SJCRH30 (cell line): ENCODE measurements around the gene SPATA13. TPM values are rescaled to one million over a fixed set of nuclear protein-coding genes. Genes with fewer than 3 reads are reported as not detected.
"Not testable (repeated sequence)": the region's sequence is repeated elsewhere in the genome, so short reads cannot be mapped to it uniquely, and the experiment has no call there.

ENCODE experiments used
- DNase-seq, 2 experiments: peaks; one replicate each; pipeline ENCODE4 v3.0.0-alpha.2; 2015 to 2020
- H3K27ac ChIP-seq: fragments of 250-450 bp; sonication (Bioruptor Pico); 2 replicates; pipeline ENCODE4 v1.5.1; 2020; ENCODE audit warnings: mild to moderate bottlenecking, moderate library complexity
- H3K27me3 ChIP-seq: fragments of 250-450 bp; sonication (Bioruptor Pico); 2 replicates; pipeline ENCODE4 v1.5.1; 2020; ENCODE audit warnings: mild to moderate bottlenecking, moderate library complexity
- H3K36me3 ChIP-seq: fragments of 250-450 bp; sonication (Bioruptor Pico); 2 replicates; pipeline ENCODE4 v1.5.1; 2020; ENCODE audit warnings: mild to moderate bottlenecking, moderate library complexity
- H3K4me1 ChIP-seq: fragments of 250-450 bp; sonication (Bioruptor Pico); 2 replicates; pipeline ENCODE4 v1.5.1; 2020; ENCODE audit warnings: mild to moderate bottlenecking, moderate library complexity
- H3K4me3 ChIP-seq: fragments of 250-450 bp; sonication (Bioruptor Pico); 2 replicates; pipeline ENCODE4 v1.5.1; 2020; ENCODE audit warnings: mild to moderate bottlenecking, moderate library complexity
- H3K9me3 ChIP-seq: fragments of 250-450 bp; sonication (Bioruptor Pico); replicated peaks from 2 replicates; pipeline ENCODE4 v1.5.1; 2020; ENCODE audit warnings: mild to moderate bottlenecking, moderate library complexity
- total RNA-seq: library from RNA; depleted of rRNA; stranded (reverse); fragments of >200 nt; shearing (Covaris generic); gene quantifications from 2 replicates; pipeline ENCODE4 v1.2.3, GENCODE V29; 2014

The SPATA13 gene
- total RNA-seq, 1 experiment from 2014 or later = 23.0 TPM

DNA sequence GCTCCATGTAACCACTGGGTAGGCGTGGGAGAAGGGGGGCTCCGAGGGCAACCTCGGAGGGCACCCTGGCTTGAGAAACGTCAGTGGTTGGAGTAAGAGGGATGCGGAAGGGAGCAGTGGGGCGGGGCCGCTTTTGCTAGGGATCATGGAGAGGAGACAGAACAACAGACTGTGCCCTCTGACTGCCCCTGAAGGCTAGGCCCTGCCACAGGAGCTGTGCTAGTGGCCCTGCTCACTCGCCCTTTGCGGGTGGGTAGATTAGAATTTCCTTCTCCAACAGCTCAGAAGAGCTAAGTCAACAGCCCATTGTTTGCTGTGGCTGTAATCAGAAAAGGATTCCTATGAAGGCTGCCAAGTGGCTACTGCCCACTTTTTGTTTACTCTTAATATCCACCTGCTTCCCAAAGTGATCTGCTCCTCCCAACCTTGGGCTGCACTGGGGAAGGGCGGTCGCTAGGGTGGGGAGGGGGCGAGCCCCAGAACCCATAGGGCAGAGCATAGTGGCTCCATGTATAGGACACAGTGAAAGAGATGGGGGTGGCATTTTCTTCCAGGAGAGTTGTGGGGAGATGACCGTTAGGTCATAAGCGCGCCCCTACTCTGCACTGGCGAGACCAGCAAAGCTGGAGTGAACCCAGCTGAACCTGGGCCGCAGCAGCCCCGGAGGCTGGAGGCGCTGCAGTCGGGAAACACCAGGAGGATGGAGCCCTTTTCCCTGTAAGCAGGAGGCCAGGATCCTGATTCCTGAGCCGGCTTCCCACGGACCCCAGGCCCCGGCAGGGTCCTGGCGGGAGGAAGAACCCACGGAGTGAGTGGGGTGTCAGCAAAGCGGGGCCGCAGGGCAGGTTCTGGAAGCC is 146.9 kb downstream of the SPATA13 start:
- Histone ChIP-seq H3K27me3 (no peaks in the 10 kb centered on the region), H3K36me3 (peaks cover 8% of the 10 kb centered on the region), H3K27ac (no peak overlapping the region), H3K9me3 (no peaks in the 10 kb centered on the region), H3K4me3 (no peak overlapping the region), H3K4me1 (no peaks in the 10 kb centered on the region)
- no peak for DNase-seq

DNA sequence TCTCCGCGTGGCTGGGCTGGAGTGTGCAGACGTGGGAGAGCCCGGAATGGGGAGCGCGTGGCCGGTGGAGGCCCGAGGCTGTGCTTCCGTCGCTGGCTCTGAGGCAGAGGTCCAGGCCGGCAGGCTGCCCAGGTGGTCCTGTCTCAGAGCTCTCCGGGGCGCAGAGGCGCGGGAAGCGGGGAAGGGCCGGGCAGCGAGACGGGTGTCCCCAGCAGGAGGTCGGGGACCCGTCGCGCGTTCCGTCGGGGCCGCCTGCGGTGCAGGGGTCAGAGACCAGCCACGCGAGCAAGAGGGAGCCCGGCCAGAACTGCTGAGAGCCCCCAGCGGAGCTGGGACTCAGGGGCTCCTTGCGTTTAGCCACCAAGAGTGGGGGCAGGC is 147.5 kb downstream of the SPATA13 start:
- H3K27ac ChIP-seq = no peak overlapping the region

DNA sequence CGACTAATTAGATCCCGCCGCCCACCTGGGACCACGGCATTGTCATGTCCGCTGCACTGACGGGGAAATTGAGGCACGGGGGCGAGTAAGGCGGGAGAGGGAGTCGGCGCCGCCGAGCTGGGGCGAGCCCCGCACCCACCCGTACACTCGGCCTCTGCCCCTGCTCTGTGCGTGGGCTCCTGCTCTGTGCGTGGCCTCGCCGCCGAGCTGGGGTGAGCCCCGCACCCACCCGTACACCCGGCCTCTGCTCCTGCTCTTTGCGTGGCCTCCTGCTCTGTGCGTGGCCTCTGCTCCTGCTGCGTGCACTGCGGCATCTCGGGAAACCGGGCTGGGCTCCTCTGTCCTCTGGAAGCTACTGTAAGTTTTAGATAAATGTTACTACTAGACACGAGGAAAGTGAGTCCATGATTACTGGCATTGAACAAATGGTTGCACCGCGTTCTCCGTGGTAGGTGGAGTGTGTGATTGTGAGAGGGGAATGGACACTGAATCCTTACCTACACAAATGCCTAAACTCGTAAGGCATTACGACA is 148.0 kb downstream of the SPATA13 start:
- no peak for DNase-seq
- peaks cover 4% of the 10 kb centered on the region; the same call in 1 of the 2 replicates for H3K36me3 ChIP-seq
- no peaks in the 10 kb centered on the region for H3K9me3 ChIP-seq
- no peaks in the 10 kb centered on the region for H3K4me1 ChIP-seq
- no peak overlapping the region for H3K27ac ChIP-seq
- no peak overlapping the region for H3K4me3 ChIP-seq
- no peaks in the 10 kb centered on the region for H3K27me3 ChIP-seq

More for the DNA sequence above, 147.5 kb downstream of the SPATA13 start:
- Histone ChIP-seq H3K4me1 (no peaks in the 10 kb centered on the region), H3K9me3 (no peaks in the 10 kb centered on the region), H3K36me3 (peaks cover 4% of the 10 kb centered on the region; the same call in 1 of the 2 replicates), H3K27me3 (no peaks in the 10 kb centered on the region), H3K4me3 (no peak overlapping the region)
- DNase-seq = no peak

DNA sequence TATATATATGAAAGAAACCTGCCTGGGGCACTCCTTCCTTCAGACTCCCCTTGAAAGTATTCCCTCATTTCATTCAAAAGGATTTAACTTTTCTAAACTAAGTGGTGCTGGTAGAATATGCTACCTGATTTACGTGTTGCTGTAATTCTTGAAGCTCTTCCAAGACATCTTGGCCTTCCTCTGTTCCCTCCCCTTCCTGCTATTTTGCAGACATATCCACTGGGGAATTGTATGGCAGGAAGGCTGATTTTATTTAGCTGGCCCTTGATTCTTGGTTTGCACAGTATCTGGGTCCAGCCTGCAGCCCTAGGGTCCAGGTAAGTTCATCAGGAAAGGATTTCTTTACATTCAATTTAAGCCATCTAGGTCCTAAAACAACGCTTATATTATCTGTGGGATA is 148.8 kb downstream of the SPATA13 start, which contains the start of gene C1QTNF9:
C1QTNF9 (plus strand) TSS at position 281 of the 400 bp plus-strand sequence. CDS start 6,424 bp downstream, outside the sequence.
- not testable (repeated sequence) for H3K9me3 ChIP-seq, H3K27me3 ChIP-seq, H3K36me3 ChIP-seq, H3K4me1 ChIP-seq, H3K27ac ChIP-seq, H3K4me3 ChIP-seq, DNase-seq

DNA sequence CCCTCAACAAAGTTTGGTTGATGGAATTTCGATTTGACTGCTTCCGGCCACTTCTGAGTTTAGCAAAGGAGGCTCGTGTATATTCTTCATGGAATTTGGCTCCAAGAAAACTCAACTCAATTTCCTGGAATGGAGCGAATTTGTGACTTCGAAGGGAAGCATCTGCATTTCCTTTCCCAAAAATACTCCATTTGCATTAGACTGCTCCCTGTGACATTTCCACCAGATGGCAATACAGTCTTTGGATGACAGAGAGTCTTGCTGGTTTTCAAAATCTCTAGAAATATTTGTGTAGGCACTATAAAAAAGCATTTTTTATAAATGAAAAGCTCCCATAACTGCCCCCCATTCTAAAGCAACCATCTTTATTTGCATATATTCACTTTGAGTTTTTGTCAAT is 152.9 kb downstream of the SPATA13 start:
- no peak overlapping the region for H3K4me3 ChIP-seq
- no peaks in the 10 kb centered on the region for H3K36me3 ChIP-seq
- H3K27me3 ChIP-seq = no peaks in the 10 kb centered on the region
- no peak overlapping the region for H3K27ac ChIP-seq
- H3K4me1 ChIP-seq = no peaks in the 10 kb centered on the region
- DNase-seq = peak in 1 of 2 experiments; percentile 34
- no peaks in the 10 kb centered on the region for H3K9me3 ChIP-seq

DNA sequence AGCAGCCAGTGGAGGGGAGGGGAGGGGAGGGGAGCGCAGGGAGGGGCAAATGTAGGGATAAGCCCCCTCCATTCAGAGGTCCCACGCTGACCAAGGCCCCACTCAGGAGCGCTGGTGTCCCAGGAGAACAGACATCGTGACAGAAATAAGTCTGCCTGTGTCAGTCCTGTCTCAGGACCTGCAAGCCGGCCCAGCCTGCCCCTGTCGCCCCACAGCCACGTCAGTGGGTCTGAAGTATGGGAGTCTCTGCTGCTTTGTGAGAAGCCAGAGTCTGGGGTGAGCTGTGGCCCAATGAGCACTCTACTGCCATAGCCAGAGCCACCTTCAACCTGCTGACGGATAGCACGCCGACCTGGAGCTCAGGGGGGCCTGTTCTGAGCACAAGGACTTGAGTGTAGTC is 157.3 kb downstream of the SPATA13 start:
- not testable (repeated sequence) for H3K9me3 ChIP-seq, H3K27me3 ChIP-seq, H3K4me3 ChIP-seq, DNase-seq, H3K27ac ChIP-seq, H3K4me1 ChIP-seq, H3K36me3 ChIP-seq

DNA sequence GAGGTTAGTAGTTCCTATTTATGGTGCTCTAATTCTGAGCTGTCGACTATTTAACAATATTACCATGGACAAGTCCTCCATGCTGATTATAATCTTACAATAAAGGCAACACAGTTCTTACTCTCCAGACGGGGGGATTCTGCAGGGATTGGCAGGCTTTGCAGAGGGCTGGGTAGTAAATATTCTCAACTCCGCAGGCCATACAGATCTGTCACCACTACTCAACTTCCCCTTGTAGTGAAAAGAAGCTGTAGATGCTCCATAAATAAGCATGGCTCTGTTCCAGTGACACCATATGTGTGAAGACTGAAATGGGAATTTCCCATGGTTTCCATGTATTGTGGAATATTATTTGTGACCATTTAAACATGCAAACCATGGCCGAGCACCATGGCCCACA is 158.4 kb downstream of the SPATA13 start:
- H3K4me3 ChIP-seq, H3K4me1 ChIP-seq, H3K27ac ChIP-seq, DNase-seq, H3K9me3 ChIP-seq, H3K36me3 ChIP-seq, H3K27me3 ChIP-seq: not testable (repeated sequence)

DNA sequence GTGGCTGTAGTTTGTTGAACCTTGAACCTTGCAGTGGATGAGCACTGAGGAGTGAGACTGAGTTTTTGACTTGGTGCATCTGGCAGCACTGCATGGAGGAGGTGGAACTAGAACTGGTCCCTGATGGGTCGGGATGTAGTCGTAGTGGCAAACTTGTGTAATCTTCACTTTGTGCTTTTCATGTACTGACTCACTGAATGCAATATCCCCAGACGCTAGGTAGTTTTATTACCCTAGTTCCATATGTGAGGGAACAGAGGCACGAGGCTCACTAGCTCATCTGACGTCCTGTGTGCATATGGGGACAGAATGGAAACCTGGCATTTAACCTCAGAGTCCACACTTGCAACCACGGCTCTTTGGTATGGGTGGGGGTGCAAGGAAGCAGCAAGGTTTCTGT is 159.1 kb downstream of the SPATA13 start:
- not testable (repeated sequence) for H3K4me1 ChIP-seq, H3K36me3 ChIP-seq, DNase-seq, H3K9me3 ChIP-seq, H3K27ac ChIP-seq, H3K4me3 ChIP-seq, H3K27me3 ChIP-seq

DNA sequence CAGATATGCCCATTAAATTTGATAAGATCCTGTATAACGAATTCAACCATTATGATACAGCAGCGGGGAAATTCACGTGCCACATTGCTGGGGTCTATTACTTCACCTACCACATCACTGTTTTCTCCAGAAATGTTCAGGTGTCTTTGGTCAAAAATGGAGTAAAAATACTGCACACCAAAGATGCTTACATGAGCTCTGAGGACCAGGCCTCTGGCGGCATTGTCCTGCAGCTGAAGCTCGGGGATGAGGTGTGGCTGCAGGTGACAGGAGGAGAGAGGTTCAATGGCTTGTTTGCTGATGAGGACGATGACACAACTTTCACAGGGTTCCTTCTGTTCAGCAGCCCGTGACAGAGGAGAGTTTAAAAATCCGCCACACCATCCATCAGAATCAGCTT is 160.9 kb downstream of the SPATA13 start:
- DNase-seq, H3K4me1 ChIP-seq, H3K27ac ChIP-seq, H3K36me3 ChIP-seq, H3K4me3 ChIP-seq, H3K9me3 ChIP-seq, H3K27me3 ChIP-seq: not testable (repeated sequence)

DNA sequence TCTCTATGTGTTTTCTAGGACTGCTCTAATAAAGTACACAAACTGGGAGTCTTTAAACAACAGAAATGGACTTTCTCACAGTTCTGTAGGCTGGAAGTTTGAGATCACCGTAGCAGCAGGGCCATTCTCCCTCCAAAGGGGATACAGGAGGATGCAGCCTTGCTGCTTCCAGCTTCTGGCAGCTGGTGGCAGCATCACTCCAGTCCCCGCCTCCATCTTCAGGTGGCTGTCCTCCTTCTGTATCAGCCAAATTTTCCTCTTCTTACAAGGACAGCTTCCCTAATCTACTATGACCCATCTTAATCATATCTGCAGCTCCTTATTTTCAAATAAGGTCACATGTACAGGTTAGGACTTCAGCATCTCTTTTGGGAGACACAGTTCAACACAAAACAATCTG is 161.9 kb downstream of the SPATA13 start:
- not testable (repeated sequence) for H3K36me3 ChIP-seq, H3K9me3 ChIP-seq, H3K27ac ChIP-seq, H3K4me1 ChIP-seq, H3K4me3 ChIP-seq, H3K27me3 ChIP-seq, DNase-seq

DNA sequence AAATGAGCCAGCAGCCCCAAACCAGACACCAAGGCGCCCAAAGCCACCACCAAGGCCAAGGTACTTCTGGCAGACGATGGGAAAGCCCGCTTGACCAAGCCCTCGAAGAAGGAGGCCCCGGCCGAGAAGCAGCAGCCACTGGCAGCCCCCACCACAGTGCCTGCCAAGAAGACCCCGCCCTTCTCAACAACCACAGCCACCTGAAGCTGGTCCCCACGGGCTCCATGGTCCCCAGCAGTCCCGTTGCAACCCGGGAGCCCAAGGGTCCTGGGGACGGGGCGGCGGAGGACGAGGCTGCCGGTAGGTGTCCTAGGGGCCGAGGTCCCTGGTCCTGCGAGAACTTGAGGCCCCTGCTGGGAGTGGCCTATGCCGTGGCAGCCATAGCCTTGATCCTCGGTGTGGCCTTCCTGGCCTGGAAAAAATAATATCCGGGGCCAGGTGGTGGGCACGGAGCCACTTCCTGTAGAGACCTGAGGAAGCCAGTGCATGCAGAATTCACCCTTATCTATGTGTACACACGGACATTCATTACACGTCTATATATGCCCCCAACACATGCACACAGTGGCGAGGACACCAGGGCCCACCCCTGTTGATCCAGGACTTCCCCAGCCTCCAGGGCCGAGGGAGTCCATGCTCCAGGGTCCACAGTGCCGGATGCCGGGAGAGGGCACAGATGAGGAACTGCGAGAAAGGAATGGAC is 162.7 kb downstream of the SPATA13 start:
- Histone ChIP-seq H3K4me3 (no peak overlapping the region), H3K9me3 (no peaks in the 10 kb centered on the region), H3K4me1 (no peaks in the 10 kb centered on the region), H3K36me3 (no peaks in the 10 kb centered on the region), H3K27me3 (no peaks in the 10 kb centered on the region), H3K27ac (no peak overlapping the region)
- DNase-seq = no peak

DNA sequence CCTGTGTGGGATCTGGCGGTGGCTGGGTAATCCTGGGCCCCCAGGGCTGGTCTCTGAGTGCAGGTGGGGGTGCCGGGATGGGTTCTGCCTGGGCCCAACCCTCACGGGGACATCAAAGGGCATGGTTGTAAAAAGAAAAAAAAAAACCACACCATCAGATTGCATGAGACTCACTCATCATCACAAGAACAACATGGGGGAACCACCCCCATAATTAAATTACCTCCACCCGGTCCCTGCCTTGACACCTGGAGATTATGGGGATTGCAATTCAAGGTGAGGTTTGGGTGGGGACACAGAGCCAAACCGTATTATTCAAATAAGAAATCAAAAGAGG is 163.2 kb downstream of the SPATA13 start:
- H3K36me3 ChIP-seq = no peaks in the 10 kb centered on the region
- H3K4me1 ChIP-seq = no peaks in the 10 kb centered on the region
- no peaks in the 10 kb centered on the region for H3K9me3 ChIP-seq
- H3K27me3 ChIP-seq = no peaks in the 10 kb centered on the region
- H3K27ac ChIP-seq = no peak overlapping the region
- no peak overlapping the region for H3K4me3 ChIP-seq
- DNase-seq = no peak

DNA sequence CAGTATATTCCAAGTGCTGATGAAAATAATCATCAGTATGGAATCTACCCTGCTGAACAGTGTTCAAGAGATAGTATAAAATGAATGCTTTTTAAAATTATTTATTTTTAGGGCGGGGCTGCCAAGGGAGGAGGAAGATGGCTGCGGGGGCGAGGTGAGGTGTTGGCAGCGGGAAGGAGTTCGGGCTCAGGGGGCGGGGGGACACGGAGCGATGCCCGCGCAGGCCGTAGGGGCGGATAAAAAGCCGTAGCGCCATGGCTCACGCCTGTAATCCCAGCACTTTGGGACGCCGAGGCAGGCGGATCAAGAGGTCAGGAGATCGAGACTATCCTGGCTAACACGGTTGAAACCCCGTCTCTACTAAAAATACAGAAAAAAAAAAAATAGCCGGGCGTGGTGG is 167.1 kb downstream of the SPATA13 start:
- not testable (repeated sequence) for H3K4me1 ChIP-seq, H3K36me3 ChIP-seq, DNase-seq

DNA sequence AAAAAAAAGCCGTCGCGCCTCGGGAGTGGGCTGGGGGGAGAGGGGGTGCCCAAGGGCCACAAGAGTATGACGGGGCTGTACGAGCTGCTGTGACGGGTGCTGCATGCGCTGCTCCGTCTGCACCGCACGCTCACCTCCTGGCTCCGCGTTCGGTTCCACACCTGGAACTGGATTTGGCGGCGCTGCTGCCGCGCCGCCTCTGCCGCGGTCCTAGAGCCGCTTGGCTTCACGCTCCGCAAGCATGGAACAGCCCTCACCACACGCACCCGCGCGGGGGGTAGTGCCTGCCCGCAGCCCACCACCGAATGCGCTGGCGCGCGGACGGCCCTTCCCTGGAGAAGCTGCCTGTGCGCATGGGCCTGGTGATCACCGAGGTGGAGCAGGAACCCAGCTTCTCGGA is 167.6 kb downstream of the SPATA13 start:
- no peaks in the 10 kb centered on the region for H3K9me3 ChIP-seq
- H3K36me3 ChIP-seq = no peaks in the 10 kb centered on the region
- DNase-seq = no peak
- no peaks in the 10 kb centered on the region for H3K4me1 ChIP-seq
- H3K27me3 ChIP-seq = no peaks in the 10 kb centered on the region
- no peak overlapping the region for H3K27ac ChIP-seq
- H3K4me3 ChIP-seq = no peak overlapping the region

More for the DNA sequence above, 167.1 kb downstream of the SPATA13 start:
- H3K4me3 ChIP-seq, H3K27ac ChIP-seq, H3K27me3 ChIP-seq, H3K9me3 ChIP-seq: not testable (repeated sequence)

DNA sequence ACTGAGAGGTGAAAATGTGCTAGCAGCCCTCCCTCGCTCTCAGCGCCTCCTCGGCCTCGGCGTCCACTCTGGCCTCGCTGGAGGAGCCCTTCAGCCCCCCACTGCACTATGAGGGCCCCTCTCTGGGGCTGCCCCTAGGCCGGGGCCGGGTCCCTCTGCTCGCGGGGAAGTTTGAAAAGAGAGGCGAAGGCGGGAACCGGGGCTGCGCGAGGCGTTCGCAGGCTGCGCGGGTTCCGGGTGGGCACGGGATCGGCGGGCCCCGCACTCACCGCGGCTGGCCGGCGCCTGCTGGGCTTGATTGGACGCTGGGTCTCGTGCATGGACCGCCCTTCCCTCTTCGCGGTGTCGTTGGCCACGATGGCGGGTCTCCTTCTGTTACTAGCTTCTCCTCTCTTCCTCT is 178.2 kb downstream of the SPATA13 start:
- Histone ChIP-seq H3K27me3 (no peaks in the 10 kb centered on the region), H3K4me1 (no peaks in the 10 kb centered on the region), H3K9me3 (no peaks in the 10 kb centered on the region), H3K27ac (no peak overlapping the region), H3K36me3 (no peaks in the 10 kb centered on the region), H3K4me3 (no peak overlapping the region)
- DNase-seq = no peak
